Colonic mucosa (tissue), 2 donors: ENCODE results near the gene NFKBIZ. TPM values are rescaled to one million over a fixed set of nuclear protein-coding genes. Genes with fewer than 3 reads are reported as not detected.

Experiments used
- total RNA-seq, 2 donors: library from RNA; stranded (reverse); fragmentation: NEBNext Ultra II Directional in 1 of 2; extraction: Animal tissue kit (Norgen Biotek cat#: 25700) in 1 of 2; gene quantifications; one replicate each; pipeline ENCODE4 v1.2.1, GENCODE V29; 2021
- donor health status: DM: no; HTN: no; CAD: no.
- donor health status: DM: no; HTN: no; CAD: no.

Gene NFKBIZ
- total RNA-seq, 2 donors from 2014 or later = 69.4 to 96.2 TPM

Other genes starting within 250 kb of the NFKBIZ start
- 10 to 100 TPM; 12.2 to 14.3 TPM for gene ZBTB11, start 172.4 kb upstream of the NFKBIZ start, total RNA-seq
- 1,000 to 10,000 TPM in 1 of 2 donors, 100 to 1,000 TPM in 1; 835 to 1,022 TPM for gene RPL24, start 162.8 kb upstream of the NFKBIZ start, total RNA-seq
- gene CEP97, start 124.9 kb upstream of the NFKBIZ start, total RNA-seq = 1 to 10 TPM; 5.5 to 7.1 TPM
- 1 to 10 TPM; 2.1 to 3.5 TPM for gene NXPE3, start 70.3 kb upstream of the NFKBIZ start, total RNA-seq